ENCODE results near the gene GREB1.

DNA sequence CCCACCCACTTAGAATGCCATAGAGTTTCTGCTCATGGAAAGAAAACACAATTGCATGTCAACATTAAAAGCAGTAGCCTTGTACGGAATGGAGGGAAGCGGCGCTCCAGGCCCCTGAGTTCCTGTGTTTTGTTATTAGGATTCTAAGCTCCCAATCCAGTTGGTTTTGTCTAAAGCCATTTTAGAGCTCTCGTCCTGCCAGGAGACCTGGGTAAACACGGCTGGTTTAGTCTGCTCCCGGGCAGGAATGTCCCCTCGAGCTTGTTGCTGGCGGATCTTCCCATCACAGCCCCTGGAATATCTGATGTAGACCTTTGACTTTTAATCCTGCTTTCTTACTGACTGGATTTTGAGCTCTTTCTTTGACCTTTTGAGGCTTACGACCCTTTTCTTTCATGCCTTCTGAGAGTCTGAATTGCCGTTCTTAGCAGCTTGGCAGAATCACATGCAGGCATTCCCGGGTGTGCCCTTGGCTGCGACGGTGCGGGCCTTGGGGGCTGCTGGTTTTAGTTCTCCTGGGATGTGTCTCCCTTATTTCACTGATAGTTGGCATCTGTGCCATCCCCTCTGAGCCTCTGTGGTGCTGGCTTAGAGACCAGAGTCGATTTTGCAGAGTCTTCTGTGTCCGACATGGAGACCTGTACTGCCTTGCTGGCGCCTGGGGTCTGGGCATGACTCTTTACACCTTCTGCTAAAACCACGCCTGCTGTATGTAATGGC lies 25.4 kb downstream of the GREB1 start:
- TF ChIP-seq, protein P1, sequence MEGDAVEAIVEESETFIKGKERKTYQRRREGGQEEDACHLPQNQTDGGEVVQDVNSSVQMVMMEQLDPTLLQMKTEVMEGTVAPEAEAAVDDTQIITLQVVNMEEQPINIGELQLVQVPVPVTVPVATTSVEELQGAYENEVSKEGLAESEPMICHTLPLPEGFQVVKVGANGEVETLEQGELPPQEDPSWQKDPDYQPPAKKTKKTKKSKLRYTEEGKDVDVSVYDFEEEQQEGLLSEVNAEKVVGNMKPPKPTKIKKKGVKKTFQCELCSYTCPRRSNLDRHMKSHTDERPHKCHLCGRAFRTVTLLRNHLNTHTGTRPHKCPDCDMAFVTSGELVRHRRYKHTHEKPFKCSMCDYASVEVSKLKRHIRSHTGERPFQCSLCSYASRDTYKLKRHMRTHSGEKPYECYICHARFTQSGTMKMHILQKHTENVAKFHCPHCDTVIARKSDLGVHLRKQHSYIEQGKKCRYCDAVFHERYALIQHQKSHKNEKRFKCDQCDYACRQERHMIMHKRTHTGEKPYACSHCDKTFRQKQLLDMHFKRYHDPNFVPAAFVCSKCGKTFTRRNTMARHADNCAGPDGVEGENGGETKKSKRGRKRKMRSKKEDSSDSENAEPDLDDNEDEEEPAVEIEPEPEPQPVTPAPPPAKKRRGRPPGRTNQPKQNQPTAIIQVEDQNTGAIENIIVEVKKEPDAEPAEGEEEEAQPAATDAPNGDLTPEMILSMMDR (conservative IDR thresholded peaks at IDR 0.05 in 1 of 2, IDR thresholded peaks at IDR 0.05 in 1 of 2; ENCODE audit: extremely low read depth in 1 of 2, insufficient read depth in 1 of 2, low read depth in 1 of 2, low read length in 2 of 2) = no peak
- no peak for TF ChIP-seq EZH2 (IDR thresholded peaks at IDR 0.05; ENCODE audit: borderline replicate concordance, low read length)
